ENCODE measurements around the gene MEF2C. TPM values are rescaled to one million over a fixed set of nuclear protein-coding genes. Genes with fewer than 3 reads are reported as not detected.
A peak's percentile ranks its signal among the peaks of the same experiment; 100 is the strongest.

MEF2C gene
- total RNA-seq, 2 donors from 2014 or later: 7.0 to 23.7 TPM

DNA sequence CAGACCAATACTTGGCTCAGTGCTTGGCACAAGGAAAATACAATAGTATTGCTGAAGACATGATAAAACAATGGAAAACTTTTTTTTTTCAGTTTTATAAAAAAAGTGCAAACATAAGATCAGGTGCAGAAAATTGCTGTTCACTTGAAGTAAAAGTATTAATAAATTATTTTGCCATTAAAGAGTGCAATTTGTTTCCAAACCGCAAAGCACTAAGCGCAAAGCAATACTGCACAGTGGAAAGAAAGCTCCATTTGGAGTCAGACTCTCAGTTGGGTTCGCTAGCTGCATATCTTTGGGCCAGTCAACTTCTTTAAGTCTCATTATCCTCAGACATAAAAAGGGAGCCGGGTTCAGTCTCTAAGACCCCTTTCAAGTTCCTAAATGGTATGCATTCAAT is 45.8 kb downstream of the MEF2C start:
- no peaks in the 10 kb centered on the region for H3K27me3 ChIP-seq
- ATAC-seq (no peak), DNase-seq (no peak)
- no peak overlapping the region for H3K27ac ChIP-seq
- intact Hi-C loops (cut with DNase I): no loop called here
- no peak overlapping the region for H3K4me3 ChIP-seq
- H3K4me1 ChIP-seq: no peaks in the 10 kb centered on the region
- H3K36me3 ChIP-seq (replicated peaks in 1 of 2; ENCODE audit: insufficient read depth in 1 of 2, low read depth in 2 of 2): no peaks in the 10 kb centered on the region
- TF ChIP-seq CTCF (IDR thresholded peaks at IDR 0.05) (no peak), POLR2A (IDR thresholded peaks at IDR 0.05) (no peak)
- H3K9me3 ChIP-seq: no peaks in the 10 kb centered on the region
- WGBS, 2 donors: 90 to 94% methylated on average over 4 of the region's 4 CpGs

DNA sequence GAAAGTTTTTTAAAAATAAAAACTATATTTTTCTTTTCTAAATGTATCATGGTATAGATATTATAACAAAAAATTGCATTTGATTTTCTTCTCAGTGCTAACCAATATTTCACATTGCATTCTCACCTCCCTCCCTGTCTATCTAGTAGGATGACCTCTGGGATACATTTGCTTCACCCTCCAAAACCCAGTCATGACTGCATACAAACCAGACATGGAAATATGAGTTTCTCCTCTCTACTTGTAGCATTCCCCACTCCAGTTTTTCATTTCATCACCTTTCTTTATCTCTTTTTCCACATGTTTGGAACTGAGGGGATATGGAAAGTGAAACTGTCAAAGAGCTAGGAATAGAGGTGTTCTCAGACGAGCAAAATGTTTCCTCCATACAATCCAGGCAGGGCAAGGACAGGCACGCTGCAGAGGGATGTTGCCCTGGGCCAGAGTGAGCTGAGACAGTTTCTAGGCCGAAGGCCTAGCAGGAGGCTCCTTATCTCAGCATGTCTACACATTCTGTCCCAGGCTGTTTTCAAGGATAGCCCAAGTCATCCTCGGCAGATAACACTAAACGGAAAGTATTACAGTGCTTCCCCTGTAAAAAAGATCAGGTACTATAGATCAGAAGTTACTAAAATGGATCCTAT is 46.7 kb downstream of the MEF2C start:
- 63 to 64% methylated on average over 5 of the region's 5 CpGs for WGBS, 2 donors
- DNase-seq (no peak), ATAC-seq (peak; percentile 27)
- TF ChIP-seq POLR2A (IDR thresholded peaks at IDR 0.05): no peak
- TF ChIP-seq CTCF (IDR thresholded peaks at IDR 0.05): no peak
- H3K27me3 ChIP-seq: no peaks in the 10 kb centered on the region
- H3K9me3 ChIP-seq: no peaks in the 10 kb centered on the region
- intact Hi-C loops (cut with DNase I): no loop called here
- no peaks in the 10 kb centered on the region for H3K36me3 ChIP-seq (replicated peaks in 1 of 2; ENCODE audit: insufficient read depth in 1 of 2, low read depth in 2 of 2)
- H3K4me1 ChIP-seq: no peaks in the 10 kb centered on the region
- H3K27ac ChIP-seq: peak overlapping the region in 2 of 4 donors; percentile 2 to 10
- H3K4me3 ChIP-seq: no peak overlapping the region

- TF ChIP-seq CTCF (IDR thresholded peaks at IDR 0.05): no peak
- no peak for TF ChIP-seq POLR2A (IDR thresholded peaks at IDR 0.05)
- no peaks in the 10 kb centered on the region for H3K4me1 ChIP-seq
- DNase-seq (no peak), ATAC-seq (no peak)
- no peak overlapping the region for H3K4me3 ChIP-seq
- H3K27me3 ChIP-seq: no peaks in the 10 kb centered on the region
- WGBS, 2 donors: 84 to 94% methylated on average over 4 of the region's 4 CpGs
- no peak overlapping the region for H3K27ac ChIP-seq
- intact Hi-C loops (cut with DNase I): no loop called here
- H3K36me3 ChIP-seq (replicated peaks in 1 of 2; ENCODE audit: insufficient read depth in 1 of 2, low read depth in 2 of 2): no peaks in the 10 kb centered on the region
- no peaks in the 10 kb centered on the region for H3K9me3 ChIP-seq
Measured at GRCh38 chr5:88834499-88834898, 48.5 kb downstream of the MEF2C start.

GRCh38 chr5:88834131-88834462 is 48.9 kb downstream of the MEF2C start:
- DNase-seq (no peak), ATAC-seq (no peak)
- intact Hi-C loops (cut with DNase I): no loop called here
- Histone ChIP-seq H3K27ac (no peak overlapping the region), H3K4me1 (no peaks in the 10 kb centered on the region), H3K4me3 (no peak overlapping the region), H3K27me3 (no peaks in the 10 kb centered on the region), H3K9me3 (no peaks in the 10 kb centered on the region), H3K36me3 (replicated peaks in 1 of 2; ENCODE audit: insufficient read depth in 1 of 2, low read depth in 2 of 2) (no peaks in the 10 kb centered on the region)
- WGBS, 2 donors: 79 to 88% methylated on average over 2 of the region's 2 CpGs
- TF ChIP-seq CTCF (IDR thresholded peaks at IDR 0.05): no peak
- no peak for TF ChIP-seq POLR2A (IDR thresholded peaks at IDR 0.05)
